Fibroblast of mammary gland (primary cell): ENCODE results near the gene SBF2.
"Not testable (repeated sequence)": the region's sequence is repeated elsewhere in the genome, so short reads cannot be mapped to it uniquely, and the experiment has no call there.

Experiments
- DNase-seq: peaks from one replicate; pipeline ENCODE4 v3.0.0-alpha.2; 2010; ENCODE audit warnings: low read depth
- H3K4me3 ChIP-seq: 2 replicates; pipeline ENCODE4 v1.5.1; 2011; ENCODE audit warnings: low read depth, mild to moderate bottlenecking, low read length, moderate library complexity; ENCODE audit not compliant: control insufficient read depth
- TF ChIP-seq, protein P1 (sequence below): conservative IDR thresholded peaks from 2 replicates; pipeline ENCODE4 v1.5.1; 2011; ENCODE audit warnings: low read depth, low read length, inconsistent platforms; ENCODE audit not compliant: control insufficient read depth, insufficient read depth

Gene SBF2

DNA sequence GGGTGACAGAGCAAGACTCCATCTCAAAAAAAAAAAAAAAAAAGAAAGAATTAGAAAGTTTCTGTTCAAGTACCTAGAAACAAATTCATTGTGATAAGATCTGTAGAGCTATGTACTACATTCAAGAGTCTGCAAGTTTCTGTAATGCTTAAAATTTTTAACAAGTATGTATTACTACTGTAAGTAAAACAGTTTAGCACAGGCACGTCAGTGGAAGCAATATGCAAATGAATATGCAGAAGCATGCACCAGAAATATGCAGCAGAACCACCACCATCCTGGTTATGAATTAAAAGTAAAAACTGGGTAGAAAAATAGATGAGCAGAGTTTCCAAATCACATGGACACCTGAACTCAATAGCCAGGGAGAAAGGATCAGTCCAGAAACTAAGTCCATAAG is 19.3 kb downstream of the SBF2 start:
- TF ChIP-seq, protein P1, sequence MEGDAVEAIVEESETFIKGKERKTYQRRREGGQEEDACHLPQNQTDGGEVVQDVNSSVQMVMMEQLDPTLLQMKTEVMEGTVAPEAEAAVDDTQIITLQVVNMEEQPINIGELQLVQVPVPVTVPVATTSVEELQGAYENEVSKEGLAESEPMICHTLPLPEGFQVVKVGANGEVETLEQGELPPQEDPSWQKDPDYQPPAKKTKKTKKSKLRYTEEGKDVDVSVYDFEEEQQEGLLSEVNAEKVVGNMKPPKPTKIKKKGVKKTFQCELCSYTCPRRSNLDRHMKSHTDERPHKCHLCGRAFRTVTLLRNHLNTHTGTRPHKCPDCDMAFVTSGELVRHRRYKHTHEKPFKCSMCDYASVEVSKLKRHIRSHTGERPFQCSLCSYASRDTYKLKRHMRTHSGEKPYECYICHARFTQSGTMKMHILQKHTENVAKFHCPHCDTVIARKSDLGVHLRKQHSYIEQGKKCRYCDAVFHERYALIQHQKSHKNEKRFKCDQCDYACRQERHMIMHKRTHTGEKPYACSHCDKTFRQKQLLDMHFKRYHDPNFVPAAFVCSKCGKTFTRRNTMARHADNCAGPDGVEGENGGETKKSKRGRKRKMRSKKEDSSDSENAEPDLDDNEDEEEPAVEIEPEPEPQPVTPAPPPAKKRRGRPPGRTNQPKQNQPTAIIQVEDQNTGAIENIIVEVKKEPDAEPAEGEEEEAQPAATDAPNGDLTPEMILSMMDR, result no peak
- H3K4me3 ChIP-seq, result no peak overlapping the region
- DNase-seq, result no peak

GRCh38 chr11:10273738-10274137 is 20.3 kb downstream of the SBF2 start:
- TF ChIP-seq, protein P1, result no peak
- DNase-seq, result no peak
- H3K4me3 ChIP-seq, result no peak overlapping the region

DNA sequence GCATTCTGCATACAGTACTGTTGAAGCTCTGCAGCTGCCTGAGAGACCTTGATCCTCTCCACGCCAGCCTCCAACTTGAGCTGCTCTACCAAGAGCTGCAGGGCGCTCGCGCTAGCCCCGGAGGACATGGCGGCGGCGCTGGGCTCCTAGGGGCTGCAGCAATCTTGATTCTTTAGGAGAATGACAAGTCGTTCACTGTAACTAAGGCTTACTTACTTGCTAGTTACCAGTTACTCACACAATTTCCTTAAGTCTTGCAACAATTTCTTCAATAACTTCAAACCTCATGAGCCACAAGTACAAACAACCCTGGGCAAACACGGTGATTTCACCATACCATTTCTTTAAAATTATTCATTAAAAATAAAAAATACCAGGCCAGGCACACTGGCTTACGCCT is 21.9 kb downstream of the SBF2 start:
- H3K4me3 ChIP-seq, result no peak overlapping the region
- no peak for DNase-seq
- TF ChIP-seq, protein P1, result no peak

- TF ChIP-seq, protein P1, result no peak
- DNase-seq, result peak; percentile 33
- H3K4me3 ChIP-seq, result no peak overlapping the region
Observed at GRCh38 chr11:10268746-10269488, 25.1 kb downstream of the SBF2 start.

DNA sequence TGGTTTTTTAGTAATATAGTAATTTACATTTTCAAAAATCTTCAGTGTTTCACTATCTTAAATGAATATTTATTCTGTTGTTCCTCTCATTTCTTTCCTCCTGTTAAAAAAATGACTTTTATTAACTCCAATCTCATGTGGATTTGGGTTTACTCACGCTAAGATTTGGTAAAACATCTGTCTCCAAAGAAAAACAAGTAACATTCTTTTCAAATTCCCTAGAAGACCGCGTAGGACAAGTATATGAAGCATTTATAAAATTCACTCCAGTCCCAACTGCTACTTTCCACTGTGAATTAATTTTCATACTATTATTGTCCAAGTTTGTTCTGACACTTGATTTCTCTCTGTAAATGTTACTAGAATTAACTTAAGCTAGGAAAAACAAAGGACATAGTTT is 26.2 kb downstream of the SBF2 start:
- TF ChIP-seq, protein P1, result no peak
- no peak for DNase-seq

GRCh38 chr11:10265936-10266335 is 28.1 kb downstream of the SBF2 start:
- no peak overlapping the region for H3K4me3 ChIP-seq
- TF ChIP-seq, protein P1, result no peak
- no peak for DNase-seq

More for the DNA sequence above, 26.2 kb downstream of the SBF2 start:
- H3K4me3 ChIP-seq, result no peak overlapping the region

- not testable (repeated sequence) for H3K4me3 ChIP-seq, DNase-seq
Observed at GRCh38 chr11:10264716-10265115, 29.3 kb downstream of the SBF2 start.
